ENCODE data around the gene TLK2.

The TLK2 gene

DNA sequence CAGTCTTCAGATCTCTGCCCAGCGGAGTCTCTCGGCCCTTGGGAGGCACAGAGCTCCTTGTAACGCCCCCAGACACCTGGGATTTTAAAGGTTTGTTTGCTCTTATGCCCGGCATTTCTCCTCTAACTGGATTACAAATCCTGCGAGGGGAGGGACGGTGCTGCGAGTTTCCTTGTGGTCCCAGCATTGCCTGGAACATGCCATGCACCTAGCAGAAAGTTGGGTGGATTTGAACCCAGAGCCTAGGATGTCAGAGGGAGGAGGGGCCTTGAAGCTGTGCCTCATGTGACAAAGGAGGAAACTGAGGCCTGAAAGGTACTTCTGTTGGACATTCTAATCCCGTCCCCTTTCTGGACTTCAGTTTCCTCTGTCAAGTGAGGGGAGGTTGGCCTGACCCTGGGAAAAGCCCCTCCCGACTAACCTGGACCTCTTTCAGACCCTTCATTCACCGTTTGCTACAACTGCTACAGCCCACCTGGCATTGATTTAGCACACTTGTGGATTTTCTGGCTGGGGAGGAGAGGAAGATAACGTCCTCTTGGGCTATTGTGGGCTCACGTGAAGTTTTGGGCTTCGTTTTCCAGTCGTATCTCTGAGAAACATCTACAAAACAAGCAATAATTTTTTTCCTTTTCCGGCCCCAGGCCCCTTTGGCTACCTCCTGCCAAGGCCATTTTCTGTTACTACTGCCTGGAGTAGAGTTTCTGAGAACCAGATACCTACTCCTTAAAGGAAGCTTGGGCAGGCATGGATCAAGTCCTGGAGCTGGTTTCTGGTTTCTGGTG, 179.7 kb downstream of the TLK2 start:
- DNase-seq: no peak

- no peak for DNase-seq
Observed at GRCh38 chr17:62660629-62661118, 182.0 kb downstream of the TLK2 start.

DNA sequence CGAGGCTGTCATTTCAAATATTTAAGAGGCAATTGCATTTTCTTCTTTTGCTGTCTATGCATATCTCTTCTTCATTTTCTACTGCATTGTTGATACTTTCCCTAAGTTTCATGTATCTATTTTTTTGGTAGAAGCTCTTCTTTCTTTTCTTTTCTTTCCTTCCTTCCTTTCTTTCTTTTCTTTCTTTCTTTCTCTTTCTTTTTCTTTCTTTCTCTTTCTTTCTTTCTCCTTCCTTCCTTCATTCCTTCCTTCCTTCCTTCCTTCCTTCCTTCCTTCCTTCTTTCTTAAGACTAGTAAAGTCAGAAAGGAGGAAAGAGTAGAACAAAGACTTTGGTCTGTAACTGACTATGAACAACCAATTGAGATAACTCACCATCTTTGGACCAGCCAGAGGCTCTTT, 182.7 kb downstream of the TLK2 start:
- no peak for DNase-seq

GRCh38 chr17:62662855-62663254, 184.2 kb downstream of the TLK2 start:
- no peak for DNase-seq
